Skin of body (tissue), 2 donors: ENCODE data around the gene MATCAP1. TPM values are rescaled to one million over a fixed set of nuclear protein-coding genes. Genes with fewer than 3 reads are reported as not detected.

Experiments used
- DNase-seq: peaks from one replicate; lab custom pipeline; 2025; lab: John Stamatoyannopoulos, UW
- total RNA-seq: library from RNA; depleted of rRNA; stranded (reverse); fragments of >200 nt; gene quantifications from one replicate; pipeline ENCODE4 v1.2.3, GENCODE V29; 2014

Gene MATCAP1
- total RNA-seq, 1 donor from 2014 or later, result 13.9 TPM

GRCh38 chr16:67208154-67208896, 24.6 kb upstream of the MATCAP1 start:
- no peak for DNase-seq

- no peak for DNase-seq
These were observed 23.7 kb upstream of the MATCAP1 start for GRCh38 chr16:67207249-67208091.

- DNase-seq, result no peak
These were observed 23.1 kb upstream of the MATCAP1 start for GRCh38 chr16:67206838-67207248.

- DNase-seq, result no peak
These were observed 22.5 kb upstream of the MATCAP1 start for GRCh38 chr16:67206129-67206837.

- DNase-seq, result no peak
These were observed 20.3 kb upstream of the MATCAP1 start for GRCh38 chr16:67204076-67204475.

- no peak for DNase-seq
These were observed 19.3 kb upstream of the MATCAP1 start for GRCh38 chr16:67202956-67203493.

GRCh38 chr16:67202426-67202825, 18.7 kb upstream of the MATCAP1 start:
- no peak for DNase-seq

GRCh38 chr16:67201411-67202345, 17.9 kb upstream of the MATCAP1 start:
- DNase-seq, result no peak

- no peak for DNase-seq
These were observed 16.7 kb upstream of the MATCAP1 start for GRCh38 chr16:67200491-67200890.

- DNase-seq, result no peak
These were observed 16.0 kb upstream of the MATCAP1 start for GRCh38 chr16:67199808-67200198.

- DNase-seq, result no peak
These were observed 15.4 kb upstream of the MATCAP1 start, which contains the start of gene ELMO3 for GRCh38 chr16:67199011-67199807. Gene ELMO3 (plus strand): TSS chr16:67199131. CDS start chr16:67199327, 196 bp downstream.

GRCh38 chr16:67198238-67198734, 14.5 kb upstream of the MATCAP1 start:
- no peak for DNase-seq

GRCh38 chr16:67197704-67198103, 13.9 kb upstream of the MATCAP1 start:
- DNase-seq, result no peak

- no peak for DNase-seq
These were observed 13.1 kb upstream of the MATCAP1 start for GRCh38 chr16:67196881-67197280.

GRCh38 chr16:67195676-67196075, 11.9 kb upstream of the MATCAP1 start:
- no peak for DNase-seq

- DNase-seq, result no peak
These were observed 10.5 kb upstream of the MATCAP1 start for GRCh38 chr16:67194260-67194659.

- DNase-seq, result no peak
These were observed 9.8 kb upstream of the MATCAP1 start for GRCh38 chr16:67193536-67193935.

GRCh38 chr16:67192781-67193361, 9.1 kb upstream of the MATCAP1 start:
- DNase-seq, result no peak
